Stimulated activated naive CD8-positive, alpha-beta T cell treated with anti-CD3 and anti-CD28 coated beads, Interleukin-15, Interleukin-2, amounts not matched to agents 100 ng/mL and 50 ng/mL, for 24 hours (primary cell): Measurements from ENCODE around the gene GSTK1.

Experiments used
- H3K27ac Mint-ChIP-seq: one replicate; pipeline ENCODE4 v1.8.0; 2021; ENCODE audit warnings: mild to moderate bottlenecking, mixed read lengths
- H3K27me3 Mint-ChIP-seq: one replicate; pipeline ENCODE4 v1.8.0; 2021; ENCODE audit warnings: mixed read lengths
- H3K36me3 Mint-ChIP-seq: one replicate; pipeline ENCODE4 v1.8.0; 2021; ENCODE audit warnings: low read depth, mixed read lengths
- H3K4me1 Mint-ChIP-seq: one replicate; pipeline ENCODE4 v1.8.0; 2021; ENCODE audit warnings: low read depth, mixed read lengths
- H3K4me3 Mint-ChIP-seq: one replicate; pipeline ENCODE4 v1.8.0; 2021; ENCODE audit warnings: mild to moderate bottlenecking, mixed read lengths
- H3K9me3 Mint-ChIP-seq: one replicate; pipeline ENCODE4 v1.8.0; 2021; ENCODE audit warnings: mixed read lengths

The GSTK1 gene

DNA sequence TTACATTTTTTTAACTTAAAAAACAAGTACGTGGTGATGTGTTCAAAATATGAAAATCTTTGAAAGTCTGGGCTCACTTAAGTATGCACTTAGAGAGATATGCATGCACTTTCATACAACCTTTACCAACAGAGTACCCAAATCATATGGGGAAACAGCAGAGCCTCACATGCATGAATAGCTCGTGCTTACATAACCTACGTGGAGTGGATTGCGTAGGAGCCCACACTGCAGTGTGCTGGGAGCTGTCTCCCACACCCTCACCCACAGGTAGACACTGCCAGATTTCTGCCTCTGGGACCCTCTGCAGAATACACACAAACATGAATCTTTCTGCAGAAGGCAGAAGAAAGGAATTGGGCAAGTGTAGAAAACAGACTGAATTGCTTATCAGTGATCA, 53.3 kb downstream of the GSTK1 start:
- Mint-ChIP-seq H3K36me3 (no peaks in the 10 kb centered on the region), H3K4me3 (no peak overlapping the region), H3K27me3 (no peaks in the 10 kb centered on the region), H3K9me3 (no peaks in the 10 kb centered on the region), H3K4me1 (no peaks in the 10 kb centered on the region), H3K27ac (no peak overlapping the region)

DNA sequence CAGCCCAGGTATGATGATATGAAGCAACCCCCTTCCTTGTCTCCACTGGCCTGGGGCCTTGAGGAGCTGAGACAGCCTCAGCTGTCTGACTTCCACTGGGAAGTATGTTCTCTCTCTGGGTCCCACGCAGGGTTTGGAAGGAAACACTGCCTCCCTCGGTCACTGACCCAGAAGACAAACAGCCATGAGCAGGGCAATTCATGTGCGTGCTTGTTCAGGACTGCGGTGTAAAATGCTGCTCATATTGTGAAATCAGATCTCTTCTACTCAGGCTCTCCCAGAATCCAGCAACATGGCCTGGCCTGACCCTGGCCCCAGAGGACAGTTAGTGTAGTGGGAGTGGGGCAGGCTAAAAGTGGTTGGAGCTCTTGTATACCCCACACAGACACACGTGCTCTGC, 55.4 kb downstream of the GSTK1 start:
- Mint-ChIP-seq H3K4me3 (no peak overlapping the region), H3K27ac (no peak overlapping the region), H3K9me3 (no peaks in the 10 kb centered on the region), H3K36me3 (no peaks in the 10 kb centered on the region), H3K27me3 (no peaks in the 10 kb centered on the region), H3K4me1 (no peaks in the 10 kb centered on the region)
